NCI-H1092 treated with DMSO at 0.1 percent for 48 hours (cell line): ENCODE data around the gene NPHP4.
"Not testable (repeated sequence)": the region's sequence is repeated elsewhere in the genome, so short reads cannot be mapped to it uniquely, and the experiment has no call there.

Experiments used
- DNase-seq: peaks from one replicate; lab custom pipeline; 2025; lab: John Stamatoyannopoulos, UW

NPHP4 gene

GRCh38 chr1:5855196-5855897, 136.9 kb downstream of the NPHP4 start:
- no peak for DNase-seq

- DNase-seq = no peak
These were observed 137.5 kb downstream of the NPHP4 start for GRCh38 chr1:5854754-5855153.

GRCh38 chr1:5853858-5854257, 138.4 kb downstream of the NPHP4 start:
- not testable (repeated sequence) for DNase-seq

- DNase-seq = no peak
These were observed 141.7 kb downstream of the NPHP4 start for GRCh38 chr1:5850503-5850902.

- no peak for DNase-seq
These were observed 142.7 kb downstream of the NPHP4 start for GRCh38 chr1:5849550-5849949.

- no peak for DNase-seq
These were observed 145.1 kb downstream of the NPHP4 start for GRCh38 chr1:5847013-5847659.

- no peak for DNase-seq
These were observed 146.8 kb downstream of the NPHP4 start for GRCh38 chr1:5845376-5845775.

- DNase-seq = no peak
These were observed 147.8 kb downstream of the NPHP4 start for GRCh38 chr1:5844442-5844841.

GRCh38 chr1:5843521-5844096, 148.6 kb downstream of the NPHP4 start:
- DNase-seq = no peak

GRCh38 chr1:5842679-5843078, 149.5 kb downstream of the NPHP4 start:
- no peak for DNase-seq

GRCh38 chr1:5840551-5841001, 151.6 kb downstream of the NPHP4 start:
- DNase-seq = no peak

GRCh38 chr1:5839881-5840550, 152.2 kb downstream of the NPHP4 start:
- DNase-seq = no peak

- no peak for DNase-seq
These were observed 152.9 kb downstream of the NPHP4 start for GRCh38 chr1:5839161-5839880.

GRCh38 chr1:5837976-5838653, 154.1 kb downstream of the NPHP4 start:
- DNase-seq = no peak

- DNase-seq = no peak
These were observed 155.3 kb downstream of the NPHP4 start for GRCh38 chr1:5836776-5837440.

GRCh38 chr1:5835179-5835562, 157.1 kb downstream of the NPHP4 start:
- DNase-seq = no peak

GRCh38 chr1:5834477-5835178, 157.6 kb downstream of the NPHP4 start:
- no peak for DNase-seq

GRCh38 chr1:5833911-5834310, 158.3 kb downstream of the NPHP4 start:
- DNase-seq = no peak

- no peak for DNase-seq
These were observed 159.0 kb downstream of the NPHP4 start for GRCh38 chr1:5832916-5833895.
